NCI-H1694 (cell line): ENCODE measurements around the gene GUCY2C.

Experiments
- DNase-seq: peaks from one replicate; lab custom pipeline; 2025; lab: John Stamatoyannopoulos, UW

The GUCY2C gene

GRCh38 chr12:14681625-14682024, 14.8 kb downstream of the GUCY2C start:
- DNase-seq: no peak

- no peak for DNase-seq
These were observed 15.2 kb downstream of the GUCY2C start for GRCh38 chr12:14681190-14681589.

GRCh38 chr12:14678547-14679150, 17.8 kb downstream of the GUCY2C start:
- DNase-seq: no peak

GRCh38 chr12:14668591-14668990, 27.8 kb downstream of the GUCY2C start:
- no peak for DNase-seq

- DNase-seq: no peak
These were observed 30.7 kb downstream of the GUCY2C start for GRCh38 chr12:14665354-14666348.

DNA sequence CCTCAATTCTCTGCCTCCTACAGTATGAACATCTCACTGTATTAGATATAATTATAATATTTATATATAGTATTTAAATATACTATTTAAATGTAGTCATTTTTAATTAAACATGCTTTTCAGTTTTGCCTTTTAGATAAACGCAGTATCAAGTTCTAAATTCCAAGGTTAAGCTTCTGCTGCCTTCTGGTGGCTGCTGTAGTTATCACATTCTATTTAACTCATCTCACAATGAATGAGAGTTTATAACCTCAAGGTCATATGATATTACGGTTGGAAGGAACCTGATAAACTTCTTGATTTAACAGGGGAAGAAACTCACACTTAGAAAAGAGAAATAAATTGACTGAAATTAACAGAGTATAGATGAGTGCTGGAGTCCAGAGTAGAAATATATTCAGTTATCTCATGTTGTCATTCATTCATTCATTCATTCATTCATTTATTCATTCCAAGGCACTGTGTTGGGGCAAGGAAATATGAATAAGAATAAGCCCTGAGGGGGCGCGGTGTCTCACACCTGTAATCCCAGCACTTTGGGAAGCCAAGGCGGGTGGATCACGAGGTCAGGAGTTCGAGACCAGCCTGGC, 31.9 kb downstream of the GUCY2C start:
- peak; percentile 77 for DNase-seq

GRCh38 chr12:14663002-14663401, 33.4 kb downstream of the GUCY2C start:
- DNase-seq: no peak

GRCh38 chr12:14656846-14657245, 39.6 kb downstream of the GUCY2C start:
- DNase-seq: no peak

DNA sequence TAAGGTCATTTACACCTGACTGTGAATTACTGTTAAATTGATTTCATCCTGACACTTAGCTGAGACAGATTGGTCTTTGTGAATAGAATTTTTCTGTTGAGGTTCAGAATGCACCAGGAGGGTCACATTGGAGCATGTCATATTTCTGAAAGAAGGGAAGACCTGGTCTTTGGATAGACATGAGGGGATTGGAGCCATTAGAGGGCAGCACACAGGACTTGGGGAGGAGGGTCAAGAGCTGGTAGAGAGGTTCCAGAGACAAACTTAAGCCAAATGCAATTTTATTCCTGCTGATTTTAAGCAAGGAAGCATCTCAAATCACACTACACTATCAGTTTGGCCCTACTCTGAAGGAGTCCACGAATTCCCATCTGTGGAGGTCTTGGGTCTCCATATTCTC, 41.1 kb downstream of the GUCY2C start:
- no peak for DNase-seq

GRCh38 chr12:14654842-14655241, 41.6 kb downstream of the GUCY2C start:
- no peak for DNase-seq

- DNase-seq: no peak
These were observed 42.0 kb downstream of the GUCY2C start for GRCh38 chr12:14654416-14654815.

- no peak for DNase-seq
These were observed 43.9 kb downstream of the GUCY2C start for GRCh38 chr12:14652483-14652882.

GRCh38 chr12:14651371-14651770, 45.0 kb downstream of the GUCY2C start:
- no peak for DNase-seq

- no peak for DNase-seq
These were observed 45.6 kb downstream of the GUCY2C start for GRCh38 chr12:14650789-14651188.

DNA sequence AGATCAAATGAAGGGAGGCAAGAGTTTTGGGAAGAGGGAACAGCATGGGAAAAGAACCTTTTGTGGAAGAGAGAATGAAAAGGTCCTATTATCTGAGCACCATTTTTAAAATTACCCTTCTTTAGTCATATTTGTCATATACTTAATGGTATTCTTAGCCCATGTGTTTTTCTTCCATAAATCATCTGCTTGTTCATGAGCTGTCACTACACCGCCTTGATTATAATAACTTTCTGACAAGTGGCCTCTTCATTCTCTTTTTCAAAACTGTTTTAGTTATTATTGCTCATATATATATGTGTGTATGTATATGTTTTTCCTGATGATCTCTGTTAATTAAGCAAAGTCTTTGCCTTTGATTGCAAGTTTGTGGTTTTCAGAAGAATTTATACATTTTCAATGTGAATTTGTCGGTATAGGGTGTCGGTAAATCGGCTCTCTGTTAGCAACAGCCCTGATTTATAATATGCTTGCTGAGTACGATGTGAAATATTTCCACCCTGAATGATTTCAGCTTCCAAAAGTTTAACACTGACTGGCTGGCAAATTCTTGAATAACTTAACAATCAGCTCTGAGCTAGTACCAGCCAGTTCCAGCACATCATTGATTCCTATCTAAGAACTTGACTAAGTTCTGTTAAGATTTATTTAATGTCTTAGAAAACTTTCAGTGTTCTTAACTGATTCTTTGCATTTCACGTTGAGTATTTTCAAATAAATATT, 49.2 kb downstream of the GUCY2C start:
- DNase-seq: no peak

- no peak for DNase-seq
These were observed 53.1 kb downstream of the GUCY2C start for GRCh38 chr12:14643251-14643650.

- DNase-seq: no peak
These were observed 58.3 kb downstream of the GUCY2C start for GRCh38 chr12:14638066-14638465.

DNA sequence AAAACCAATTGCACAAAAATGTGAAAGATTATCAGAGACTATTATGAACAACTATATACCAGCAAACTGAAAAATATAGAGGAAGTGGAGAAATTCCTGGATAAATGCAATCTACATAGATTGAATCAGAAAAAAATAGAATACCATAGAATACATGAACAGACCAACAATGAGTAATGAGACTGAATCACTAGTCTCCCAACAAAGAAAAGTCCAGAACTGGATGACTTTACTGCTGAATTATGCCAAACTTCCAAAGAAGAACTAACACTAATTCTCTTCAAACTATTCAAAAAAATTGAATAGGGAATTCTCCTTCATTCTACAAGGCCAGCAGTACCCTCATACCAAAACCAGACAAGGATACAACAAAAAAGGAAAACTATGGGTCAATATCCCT, 60.6 kb downstream of the GUCY2C start:
- DNase-seq: no peak

DNA sequence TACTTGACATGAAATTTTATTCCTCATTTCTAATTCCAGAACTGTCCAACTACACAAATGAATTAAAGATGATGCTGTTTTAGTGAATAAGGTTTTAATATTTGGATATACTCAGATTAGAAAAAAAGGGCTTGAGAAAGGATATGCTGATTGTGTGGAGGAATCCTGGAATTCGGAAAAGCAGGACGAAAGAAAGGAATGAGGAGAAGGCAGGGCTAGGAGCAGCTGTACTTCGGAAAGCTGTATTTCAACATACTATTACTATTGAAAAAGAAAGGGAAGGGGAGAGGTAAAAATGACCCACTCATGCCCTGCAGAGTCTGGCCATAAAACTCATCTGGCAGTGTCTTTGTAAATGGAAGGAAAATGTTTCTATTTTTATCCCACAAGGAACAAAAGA, 65.6 kb downstream of the GUCY2C start:
- DNase-seq: no peak

- DNase-seq: peak; percentile 93
These were observed 66.3 kb downstream of the GUCY2C start for GRCh38 chr12:14629832-14630710.

- DNase-seq: no peak
These were observed 67.6 kb downstream of the GUCY2C start for GRCh38 chr12:14628771-14629170.
